Omental fat pad (tissue), 4 donors: Measurements from ENCODE around the gene PRDM5. TPM values are rescaled to one million over a fixed set of nuclear protein-coding genes. Genes with fewer than 3 reads are reported as not detected.

ENCODE experiments used
- ATAC-seq: fragments of 150-250 bp; one replicate; pipeline ENCODE4 v1.9.1; 2016; ENCODE audit warnings: mild to moderate bottlenecking, moderate library complexity; ENCODE audit not compliant: low FRiP score
- DNase-seq: peaks from one replicate; pipeline ENCODE4 v3.0.0-alpha.2; 2019; ENCODE audit warnings: low spot score
- total RNA-seq, 4 donors: library from RNA; depleted of rRNA; stranded (reverse); fragments of >200 nt; gene quantifications; one replicate each; pipeline ENCODE4 v1.1.0, GENCODE V29; 2016
- TF ChIP-seq, protein P1 (sequence below), 3 donors: fragments of 450-650 bp; IDR thresholded peaks; one replicate each; pipeline ENCODE4 v1.5.1; 2016 to 2017; ENCODE audit warnings: antibody characterized with exemption in 3 of 3, mild to moderate bottlenecking in 3 of 3, moderate library complexity in 2 of 3

PRDM5 gene
- total RNA-seq, 4 donors from 2014 or later: 6.0 to 18.8 (median 12.0) TPM

DNA sequence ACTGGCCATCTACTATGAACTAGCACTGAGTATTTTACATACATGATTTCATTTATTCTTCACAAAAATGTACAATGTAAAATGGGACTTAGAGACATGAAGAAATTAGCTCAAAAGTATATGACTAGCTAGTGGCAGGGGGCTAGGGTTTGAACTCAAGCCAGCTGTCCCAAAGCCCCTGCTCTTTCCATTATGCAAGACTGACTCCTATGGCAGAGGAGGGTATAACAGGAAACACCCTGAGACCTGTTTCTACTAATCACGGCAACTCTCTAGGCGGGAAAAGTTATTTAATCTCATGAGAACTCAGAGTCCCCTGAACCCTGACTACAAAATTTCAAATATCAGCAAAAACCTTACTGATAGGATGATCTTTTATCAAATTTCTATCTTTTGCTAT lies 150.6 kb downstream of the PRDM5 start:
- ATAC-seq (no peak), DNase-seq (no peak)
- TF ChIP-seq, protein P1, sequence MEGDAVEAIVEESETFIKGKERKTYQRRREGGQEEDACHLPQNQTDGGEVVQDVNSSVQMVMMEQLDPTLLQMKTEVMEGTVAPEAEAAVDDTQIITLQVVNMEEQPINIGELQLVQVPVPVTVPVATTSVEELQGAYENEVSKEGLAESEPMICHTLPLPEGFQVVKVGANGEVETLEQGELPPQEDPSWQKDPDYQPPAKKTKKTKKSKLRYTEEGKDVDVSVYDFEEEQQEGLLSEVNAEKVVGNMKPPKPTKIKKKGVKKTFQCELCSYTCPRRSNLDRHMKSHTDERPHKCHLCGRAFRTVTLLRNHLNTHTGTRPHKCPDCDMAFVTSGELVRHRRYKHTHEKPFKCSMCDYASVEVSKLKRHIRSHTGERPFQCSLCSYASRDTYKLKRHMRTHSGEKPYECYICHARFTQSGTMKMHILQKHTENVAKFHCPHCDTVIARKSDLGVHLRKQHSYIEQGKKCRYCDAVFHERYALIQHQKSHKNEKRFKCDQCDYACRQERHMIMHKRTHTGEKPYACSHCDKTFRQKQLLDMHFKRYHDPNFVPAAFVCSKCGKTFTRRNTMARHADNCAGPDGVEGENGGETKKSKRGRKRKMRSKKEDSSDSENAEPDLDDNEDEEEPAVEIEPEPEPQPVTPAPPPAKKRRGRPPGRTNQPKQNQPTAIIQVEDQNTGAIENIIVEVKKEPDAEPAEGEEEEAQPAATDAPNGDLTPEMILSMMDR (IDR thresholded peaks at IDR 0.05): no peak

DNA sequence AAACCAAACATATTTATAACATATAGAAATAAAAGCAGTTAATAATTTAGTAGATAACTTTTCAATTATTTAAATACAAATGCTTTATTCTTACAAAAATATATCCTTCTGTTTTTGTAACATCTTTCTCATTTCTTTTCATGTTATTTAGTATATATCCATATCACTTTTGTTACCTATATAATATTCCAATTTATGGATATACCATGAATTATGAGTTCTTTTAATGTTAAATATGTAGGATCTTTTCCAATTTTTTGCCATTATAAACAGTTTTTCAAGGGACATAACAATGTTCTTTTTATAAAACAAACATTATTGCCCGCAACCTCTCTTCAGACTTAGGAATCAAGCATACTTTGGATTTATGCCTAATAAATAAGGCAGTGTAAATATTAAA lies 151.6 kb downstream of the PRDM5 start:
- TF ChIP-seq, protein P1 (IDR thresholded peaks at IDR 0.05): no peak
- ATAC-seq (no peak), DNase-seq (no peak)

- ATAC-seq: no peak
- DNase-seq: no peak
- TF ChIP-seq, protein P1 (IDR thresholded peaks at IDR 0.05): no peak
Observed at GRCh38 chr4:120769227-120769626, 153.3 kb downstream of the PRDM5 start.

DNA sequence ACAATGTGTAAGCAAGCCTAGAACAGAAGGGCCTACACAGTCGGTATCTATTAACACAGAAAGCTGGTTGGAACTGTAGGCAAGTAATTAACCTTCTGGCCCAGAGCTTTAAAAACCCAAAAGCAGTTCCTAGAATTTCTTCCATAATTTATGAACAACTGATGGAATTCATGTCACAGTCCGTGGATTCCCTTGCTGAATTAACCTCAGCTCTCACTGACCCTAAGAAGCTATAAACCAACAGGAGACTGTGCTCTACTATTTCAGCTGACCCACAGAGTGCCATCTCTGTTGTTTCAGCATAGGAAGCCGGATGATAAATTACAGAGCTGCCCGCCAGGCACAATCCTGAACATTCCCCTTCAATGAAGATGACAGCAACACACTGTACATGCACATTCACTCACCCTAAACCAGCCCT lies 157.3 kb downstream of the PRDM5 start:
- TF ChIP-seq, protein P1 (IDR thresholded peaks at IDR 0.05): no peak
- no peak for ATAC-seq
- DNase-seq: no peak

- TF ChIP-seq, protein P1 (IDR thresholded peaks at IDR 0.05): no peak
- no peak for DNase-seq
- ATAC-seq: no peak
Observed at GRCh38 chr4:120763650-120764049, 158.9 kb downstream of the PRDM5 start.

DNA sequence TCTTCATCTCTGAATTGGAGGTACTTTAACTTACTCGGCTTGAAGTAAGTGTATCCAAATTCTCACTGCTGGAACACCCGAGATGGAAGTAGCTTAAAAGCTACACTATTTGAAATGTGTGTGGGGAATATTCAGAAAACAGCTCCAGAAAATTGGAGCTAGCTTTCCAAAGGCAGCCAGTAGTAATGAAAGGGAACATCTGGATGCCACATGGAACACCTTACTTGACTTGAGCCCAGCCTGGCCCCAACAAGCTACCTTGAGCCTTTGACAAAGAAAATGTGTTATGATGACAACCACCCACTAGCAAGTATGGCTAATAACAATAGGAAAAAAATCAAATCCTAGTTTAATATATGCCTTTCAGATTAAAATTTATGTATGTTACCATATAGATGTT lies 161.5 kb downstream of the PRDM5 start:
- no peak for DNase-seq
- TF ChIP-seq, protein P1 (IDR thresholded peaks at IDR 0.05): no peak
- no peak for ATAC-seq

GRCh38 chr4:120760047-120760446 lies 162.5 kb downstream of the PRDM5 start:
- TF ChIP-seq, protein P1 (IDR thresholded peaks at IDR 0.05): no peak
- ATAC-seq (no peak), DNase-seq (no peak)
